NCI-H82 treated with DMSO at 0.1 percent for 48 hours (cell line): Measurements from ENCODE around the gene NEXN.
"Not testable (repeated sequence)": the region's sequence is repeated elsewhere in the genome, so short reads cannot be mapped to it uniquely, and the experiment has no call there.

Source experiments
- DNase-seq: peaks from one replicate; lab custom pipeline; 2025; ENCODE audit not compliant: unreplicated experiment; lab: John Stamatoyannopoulos, UW

Gene NEXN

DNA sequence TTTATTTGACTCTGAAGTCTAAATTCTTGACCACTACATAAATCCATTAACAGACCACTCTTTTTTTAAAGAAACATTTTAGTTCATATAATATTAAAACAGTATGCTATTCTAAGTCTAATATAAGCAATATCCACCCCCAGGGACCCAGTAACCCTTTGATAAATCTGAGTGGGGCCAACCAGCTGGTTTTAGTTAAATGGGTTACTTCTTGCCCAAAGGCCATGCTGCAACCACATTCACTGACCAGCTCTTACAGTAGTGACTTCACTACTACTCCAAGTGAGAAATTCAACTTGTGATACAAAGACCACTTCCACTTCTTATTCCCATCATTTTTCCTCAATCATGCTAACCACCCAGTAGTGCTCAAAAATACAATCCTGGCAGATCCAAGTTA is 70.0 kb downstream of the NEXN start:
- no peak for DNase-seq

DNA sequence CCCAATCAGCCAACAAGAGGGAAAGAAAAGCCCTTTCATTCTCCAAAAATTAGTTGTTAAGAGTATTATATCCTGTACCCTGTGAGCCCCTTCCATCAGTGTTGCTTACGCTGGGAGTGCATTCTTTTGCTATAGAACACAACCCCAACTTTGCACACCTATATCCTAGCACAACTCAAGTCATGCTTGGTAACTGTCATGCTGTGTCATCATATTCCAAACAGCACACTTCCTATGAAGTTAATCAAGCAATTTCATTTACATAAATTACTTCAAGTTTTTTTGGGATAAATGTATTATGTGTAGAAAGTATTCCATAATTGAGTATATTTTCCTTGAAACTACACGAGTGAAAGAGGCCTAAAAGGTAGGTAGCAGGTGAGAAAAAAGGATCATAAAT is 70.4 kb downstream of the NEXN start:
- no peak for DNase-seq

DNA sequence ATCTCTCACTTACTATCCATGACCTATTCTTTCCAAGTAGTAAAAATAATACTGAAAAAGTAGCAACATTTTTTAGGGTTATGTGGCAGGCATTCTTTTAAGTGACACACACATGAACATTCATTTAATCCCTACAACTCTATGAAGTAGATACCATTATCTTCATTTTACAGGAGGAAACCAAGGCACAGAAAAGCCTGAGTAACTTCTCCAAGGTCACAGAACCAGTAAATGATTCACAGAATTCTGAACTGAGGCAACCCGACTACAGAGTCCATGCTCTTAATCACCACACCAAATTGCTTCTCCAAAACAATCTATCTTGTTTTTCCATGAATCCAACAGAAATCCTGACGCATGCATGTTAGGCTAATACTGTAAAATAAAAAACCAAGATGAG is 73.0 kb downstream of the NEXN start:
- DNase-seq = no peak

DNA sequence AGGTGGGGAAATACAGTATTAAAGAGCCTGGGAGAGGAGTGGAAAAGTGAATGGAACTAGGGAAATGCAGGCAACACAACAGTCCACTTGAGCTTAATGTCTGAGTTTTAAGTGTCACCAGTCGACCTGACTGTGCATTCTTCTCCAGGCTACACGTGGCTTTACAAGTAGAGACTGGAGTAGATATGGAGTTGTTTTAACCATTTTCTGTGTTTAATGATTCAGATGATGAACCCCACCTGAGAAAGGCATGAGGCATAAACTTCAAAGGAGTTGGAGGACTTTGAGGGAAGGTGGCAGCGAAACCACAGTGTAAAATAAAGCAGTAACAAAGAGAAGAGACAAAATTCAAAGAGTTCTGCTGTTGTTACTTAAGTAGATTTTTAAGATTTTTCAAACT is 77.9 kb downstream of the NEXN start:
- no peak for DNase-seq

DNA sequence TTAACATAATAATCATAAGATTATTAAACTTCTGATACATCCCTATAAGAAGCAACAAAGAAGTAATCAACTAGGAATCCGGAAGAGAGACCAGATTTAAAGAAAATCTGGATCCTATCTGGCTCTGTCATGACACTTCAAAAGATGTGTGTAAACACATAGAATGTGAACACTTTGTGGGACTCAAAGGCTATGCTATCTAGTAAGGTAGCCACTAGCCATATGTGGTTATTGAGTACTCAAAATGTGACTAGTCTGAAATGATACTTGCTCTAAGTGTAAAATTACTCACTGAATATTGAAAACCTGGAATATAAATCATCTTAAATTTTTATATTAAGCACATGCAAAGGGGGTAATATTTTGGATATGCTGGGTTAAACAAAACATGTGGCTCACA is 81.8 kb downstream of the NEXN start:
- no peak for DNase-seq

DNA sequence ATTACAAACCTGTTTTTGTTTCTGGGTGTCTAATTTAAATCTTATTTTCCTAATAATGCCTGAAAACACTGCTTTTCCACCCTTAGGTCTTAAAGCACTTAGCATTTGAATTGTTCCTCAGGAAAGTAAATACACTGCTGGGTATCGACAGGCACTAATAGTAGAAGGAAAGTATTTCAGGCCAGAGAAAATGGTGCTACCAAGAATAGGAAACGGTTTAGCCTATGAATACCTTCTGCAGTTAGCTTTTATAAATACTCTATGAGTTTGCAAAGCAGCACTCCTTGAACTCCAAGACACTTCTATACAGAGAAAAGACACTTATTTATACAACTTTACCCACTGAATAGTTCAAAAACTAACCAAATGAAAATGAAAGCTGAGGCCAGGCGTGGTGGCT is 83.7 kb downstream of the NEXN start:
- no peak for DNase-seq

DNA sequence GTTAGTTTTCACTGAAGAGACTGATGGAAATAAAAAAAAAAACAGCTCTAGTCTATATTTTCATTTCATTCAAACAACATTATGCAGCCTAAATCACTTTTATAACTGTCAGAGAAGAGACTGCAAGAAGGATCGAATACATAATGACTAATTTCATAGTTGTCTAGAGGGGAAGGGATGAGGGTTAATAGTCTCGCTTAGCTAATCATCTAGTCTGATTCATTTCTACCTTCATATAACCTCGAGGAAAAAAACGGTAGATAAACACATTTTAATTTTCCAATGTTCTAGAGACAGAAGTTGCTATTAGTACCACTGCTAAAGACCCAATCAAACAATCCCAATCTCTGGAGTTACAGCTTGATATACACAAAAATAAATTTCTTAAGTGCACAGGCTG is 87.0 kb downstream of the NEXN start:
- DNase-seq = no peak

DNA sequence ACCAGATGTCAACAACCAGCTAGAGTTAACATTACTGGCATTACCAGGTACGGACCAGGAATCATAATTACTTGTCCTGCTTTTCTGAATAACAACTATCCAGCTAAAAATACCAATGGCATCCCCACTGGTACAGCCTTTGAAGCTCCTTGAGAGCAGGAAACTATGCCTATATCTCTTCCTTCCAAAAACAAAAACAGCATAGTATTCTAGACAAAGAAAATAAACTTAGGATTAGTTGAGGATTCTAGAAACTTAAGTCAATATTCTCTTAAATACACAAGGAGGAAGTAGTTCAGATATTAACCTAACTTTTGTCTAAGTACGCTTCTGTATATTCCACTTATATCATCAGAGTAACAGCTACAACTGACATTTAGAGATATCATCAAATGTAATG is 87.5 kb downstream of the NEXN start:
- no peak for DNase-seq

DNA sequence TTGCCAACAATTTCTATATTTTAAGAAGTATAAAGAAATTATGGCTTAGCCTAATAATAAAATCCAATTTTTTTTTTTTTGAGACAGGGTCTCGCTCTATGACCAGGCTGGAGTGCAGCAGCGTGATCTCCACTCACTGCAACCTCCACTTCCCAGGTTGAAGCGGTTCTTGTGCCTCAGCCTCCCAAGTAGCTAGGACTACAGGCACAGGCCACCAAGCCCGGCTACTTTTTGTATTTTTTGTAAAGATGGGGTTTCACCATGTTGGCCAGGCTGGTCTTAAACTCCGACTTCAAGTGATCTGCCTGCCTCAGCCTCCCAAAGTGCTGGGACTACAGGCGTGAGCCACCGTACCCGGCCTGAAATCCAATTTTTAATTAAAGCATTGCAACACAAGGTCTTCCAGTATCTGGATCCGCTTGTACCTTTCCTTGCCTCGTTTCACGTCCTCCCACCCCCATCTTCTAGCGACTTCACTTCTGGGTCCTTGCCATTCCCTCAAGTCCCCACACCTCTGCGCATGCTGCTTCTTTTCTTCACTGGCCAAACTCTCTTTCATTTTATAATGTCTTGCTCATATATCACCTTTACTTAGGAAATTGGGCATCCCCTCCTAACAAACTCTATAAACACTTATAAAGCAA is 88.1 kb downstream of the NEXN start:
- DNase-seq = peak; percentile 33

DNA sequence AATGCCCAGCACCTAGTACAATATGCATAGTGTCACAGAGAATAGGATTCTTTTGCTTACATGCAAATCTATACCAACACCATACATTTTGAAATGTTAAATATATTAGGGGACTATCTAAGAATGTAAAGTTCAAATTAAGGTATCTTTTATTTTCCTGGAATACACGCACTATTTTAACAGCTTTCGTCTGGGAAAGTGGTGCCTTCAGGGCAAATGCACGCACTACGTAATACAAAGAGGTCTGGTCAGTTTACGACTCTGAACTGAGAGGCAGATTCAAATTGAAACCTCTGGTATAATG is 89.5 kb downstream of the NEXN start:
- no peak for DNase-seq

DNA sequence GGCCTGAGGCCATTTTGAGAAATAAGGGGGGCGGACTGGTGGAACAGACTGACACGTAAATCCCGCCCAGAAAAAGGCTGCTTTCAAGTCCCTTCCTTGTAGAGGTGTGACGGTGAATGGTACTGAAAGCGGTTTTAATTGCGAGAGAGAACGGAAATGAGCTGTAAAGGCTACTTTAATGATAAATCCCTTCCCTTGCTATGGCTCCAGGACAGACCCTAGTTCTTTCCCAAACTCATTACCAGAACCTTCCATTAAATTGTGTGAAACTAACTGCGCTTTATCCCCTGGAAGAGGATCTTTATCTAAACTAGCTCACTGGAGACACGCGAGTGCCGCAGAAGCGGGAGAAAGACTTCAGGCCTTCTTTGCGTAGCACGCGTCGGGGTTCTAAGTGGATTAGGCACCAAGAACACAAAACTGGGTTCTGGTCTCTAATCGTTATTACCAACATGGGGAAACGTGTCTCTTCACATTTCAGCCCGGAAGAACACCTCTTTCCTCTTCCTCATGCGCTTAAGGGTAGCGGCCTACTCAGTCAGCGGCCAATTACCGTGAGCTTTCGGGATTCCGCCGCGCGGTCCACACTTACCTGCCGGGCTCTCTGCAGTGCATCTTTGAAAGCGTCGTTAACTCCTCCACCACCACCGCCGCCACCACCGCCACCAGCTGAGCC is 90.0 kb downstream of the NEXN start:
- DNase-seq = peak; percentile 57

DNA sequence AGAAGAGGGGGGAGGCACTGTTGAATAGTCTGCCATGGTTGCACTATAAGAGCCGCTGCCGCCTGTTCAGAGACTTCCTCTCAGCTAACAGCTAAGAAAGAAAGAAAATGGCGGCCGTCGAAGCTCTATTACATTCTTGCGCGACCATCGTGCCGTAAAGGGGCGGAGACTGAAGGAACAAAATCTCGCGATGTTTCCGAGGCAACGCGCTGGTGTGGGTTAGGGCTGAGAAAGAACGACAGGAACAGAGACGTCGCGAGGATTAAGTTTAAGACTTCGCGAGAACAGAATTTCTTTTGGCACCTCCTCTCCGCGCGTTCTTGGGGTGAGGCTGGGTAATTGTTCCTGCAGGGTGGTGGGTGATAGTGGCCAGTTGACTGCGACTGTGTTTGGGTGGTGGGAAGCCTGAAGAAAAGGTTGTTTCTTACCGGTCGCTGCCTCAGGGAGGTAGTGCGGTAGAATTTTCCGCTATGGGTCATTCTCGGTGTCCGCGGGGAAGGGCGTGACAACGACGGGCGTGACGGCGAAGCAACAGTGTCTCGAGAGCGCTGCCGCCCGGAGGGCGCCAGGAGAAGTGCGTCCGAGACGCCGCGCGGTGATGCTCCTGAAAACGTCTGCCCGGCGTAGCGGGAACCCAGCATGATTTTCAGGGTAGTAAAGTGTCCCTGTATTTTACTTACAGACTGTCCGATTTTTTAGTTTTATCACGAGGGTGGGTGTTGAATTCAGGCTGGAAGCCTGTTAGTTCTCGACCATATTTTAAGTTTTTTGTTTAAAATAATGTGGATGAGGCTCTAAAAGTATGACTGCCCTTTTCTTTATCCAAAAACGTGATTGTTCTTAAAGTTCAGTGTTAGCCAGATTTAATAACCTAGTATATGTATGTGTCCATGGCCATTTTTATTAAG is 90.8 kb downstream of the NEXN start, which contains the start of gene FUBP1:
Gene FUBP1, minus strand, starts transcription at position 104 of the 908 bp plus-strand sequence. Its CDS starts 68 bp downstream, at position 36.
- DNase-seq = peak; percentile 100

DNA sequence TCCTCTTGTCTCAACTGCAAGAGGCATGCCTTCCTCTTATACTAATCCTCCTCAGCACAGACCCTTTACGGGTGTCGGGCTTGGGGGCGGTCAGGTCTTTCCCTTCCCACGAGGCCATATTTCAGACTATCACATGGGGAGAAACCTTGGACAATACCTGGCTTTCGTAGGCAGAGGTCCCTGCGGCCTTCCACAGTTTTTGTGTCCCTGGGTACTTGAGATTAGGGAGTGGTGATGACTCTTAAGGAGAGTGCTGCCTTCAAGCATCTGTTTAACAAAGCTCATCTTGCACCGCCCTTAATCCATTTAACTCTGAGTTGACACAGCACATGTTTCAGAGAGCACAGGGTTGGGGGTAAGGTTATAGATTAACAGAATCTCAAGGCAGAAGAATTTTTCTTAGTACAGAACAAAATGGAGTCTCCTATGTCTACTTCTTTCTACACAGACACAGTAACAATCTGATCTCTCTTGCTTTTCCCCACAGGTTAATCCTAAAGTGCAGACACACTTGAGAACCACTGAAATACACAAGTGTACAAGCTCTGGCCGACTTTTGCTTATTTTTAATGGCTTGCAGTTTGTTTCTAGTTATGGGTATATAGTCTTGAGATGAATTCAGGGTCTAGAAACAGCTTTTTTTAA is 95.0 kb downstream of the NEXN start:
- DNase-seq = not testable (repeated sequence)

DNA sequence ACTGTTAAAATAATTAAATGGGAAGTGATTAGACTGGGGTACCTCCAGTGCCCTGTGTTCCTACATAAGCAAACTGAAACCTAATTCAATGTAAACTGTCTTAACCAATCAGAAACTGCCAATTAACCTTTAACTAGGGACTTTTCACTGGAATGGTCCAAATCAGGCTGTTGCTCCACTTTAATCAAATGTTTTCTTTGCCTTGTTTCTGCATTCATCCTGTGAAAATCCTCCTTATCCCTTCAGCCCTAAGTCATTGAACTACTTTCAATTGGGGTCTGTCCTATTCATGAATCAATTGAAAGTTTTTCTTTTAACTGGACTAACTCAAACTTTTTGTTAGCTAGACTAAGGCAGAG is 95.6 kb downstream of the NEXN start:
- DNase-seq = no peak

DNA sequence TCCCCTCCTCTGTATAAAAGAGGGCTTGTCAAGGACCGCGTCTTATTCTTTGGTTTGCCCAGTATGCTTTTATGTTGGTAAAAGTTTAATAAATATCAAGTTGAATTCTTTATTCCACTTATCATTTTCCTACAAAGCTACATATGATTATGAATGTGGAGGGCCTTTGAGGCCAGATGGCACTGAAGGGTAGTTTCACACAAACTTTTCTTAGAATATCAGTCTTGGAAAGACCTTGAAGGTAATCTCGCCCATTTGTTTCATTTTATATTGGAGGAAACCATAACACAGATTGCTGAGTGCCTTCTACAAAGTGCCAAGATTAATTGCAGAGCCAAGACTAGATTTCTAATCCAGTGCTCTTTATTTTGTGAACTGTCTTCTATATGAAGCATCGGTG is 96.2 kb downstream of the NEXN start:
- no peak for DNase-seq

DNA sequence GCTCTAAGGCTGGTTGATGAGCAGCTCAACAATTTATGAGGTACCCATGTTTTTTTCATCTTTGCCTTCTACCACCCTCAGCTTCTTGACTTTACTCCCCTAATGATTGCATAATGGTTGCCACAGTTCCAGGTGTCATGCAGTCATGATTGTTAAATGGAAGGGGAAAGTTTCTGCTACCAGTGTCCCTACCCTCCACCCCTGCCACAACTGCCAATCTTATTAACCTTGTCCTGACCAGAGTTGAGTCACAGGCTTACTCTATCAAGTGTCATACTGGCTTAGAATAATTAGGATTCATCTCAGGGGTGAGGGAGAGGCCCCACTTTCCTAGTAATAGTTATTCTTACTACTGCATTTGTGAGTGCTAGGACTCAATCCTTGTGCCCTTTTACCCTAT is 98.4 kb downstream of the NEXN start:
- no peak for DNase-seq

DNA sequence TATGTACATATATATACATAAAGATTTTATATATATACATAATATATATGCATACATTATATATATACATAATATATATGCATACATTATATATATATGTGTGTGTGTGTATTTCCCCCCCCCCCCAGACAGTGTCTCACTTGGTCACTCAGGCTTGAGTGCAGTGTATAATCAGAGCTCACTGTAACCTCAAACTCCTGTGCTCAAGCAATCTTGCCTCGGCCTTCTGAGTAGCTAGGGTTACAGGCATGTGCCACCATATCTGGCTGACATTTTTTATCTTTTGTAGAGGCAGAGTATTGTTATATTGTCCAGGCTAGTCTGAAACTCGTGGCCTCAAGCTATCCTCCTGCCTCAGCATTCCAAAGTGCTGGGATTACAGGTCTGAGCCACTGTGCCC is 99.5 kb downstream of the NEXN start:
- DNase-seq = no peak

DNA sequence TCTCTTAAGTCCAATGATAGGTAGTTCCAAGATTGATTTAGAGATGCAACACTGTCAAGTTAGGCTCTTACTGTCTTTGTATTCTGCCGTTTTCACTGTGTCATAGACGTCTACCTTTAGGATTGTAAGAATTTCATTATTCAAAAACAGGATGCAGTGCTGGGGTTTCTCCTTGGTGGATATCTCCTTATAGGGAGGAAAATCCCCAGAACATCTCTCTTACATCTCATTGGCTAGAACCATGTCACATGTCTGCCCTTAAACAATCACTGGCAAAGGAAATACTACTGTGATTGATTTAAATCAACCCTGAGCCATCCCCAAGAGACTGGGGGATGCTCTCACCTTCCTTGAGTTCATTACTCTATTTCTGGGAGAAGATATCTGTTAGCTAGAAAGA is 101.3 kb downstream of the NEXN start:
- DNase-seq = no peak

DNA sequence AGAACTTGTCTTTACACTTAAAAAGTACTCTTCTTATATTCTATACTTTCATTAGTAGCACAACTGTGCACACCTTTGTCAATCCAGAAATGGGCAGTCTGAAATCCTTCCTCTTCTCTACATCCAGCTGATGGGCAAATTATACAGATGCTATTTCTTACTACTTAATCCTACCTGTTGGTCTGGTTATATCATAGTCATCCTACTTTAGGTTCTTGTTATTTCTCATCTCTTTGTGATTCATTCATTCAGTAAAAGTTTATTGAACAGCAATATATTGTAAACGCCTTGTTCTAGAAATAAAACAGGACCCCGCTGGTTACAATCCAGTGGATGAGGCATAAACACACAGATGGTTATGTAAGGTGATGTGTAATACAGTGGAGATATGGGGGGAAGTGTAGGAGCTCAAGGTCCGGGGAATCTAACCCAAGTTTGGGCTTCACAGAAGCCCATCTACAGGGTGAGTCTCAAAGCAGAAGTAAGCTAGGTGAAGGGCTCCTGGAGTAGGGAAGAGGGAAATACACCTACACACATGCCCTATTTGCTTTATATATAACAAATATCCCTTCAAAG is 102.3 kb downstream of the NEXN start:
- DNase-seq = no peak

DNA sequence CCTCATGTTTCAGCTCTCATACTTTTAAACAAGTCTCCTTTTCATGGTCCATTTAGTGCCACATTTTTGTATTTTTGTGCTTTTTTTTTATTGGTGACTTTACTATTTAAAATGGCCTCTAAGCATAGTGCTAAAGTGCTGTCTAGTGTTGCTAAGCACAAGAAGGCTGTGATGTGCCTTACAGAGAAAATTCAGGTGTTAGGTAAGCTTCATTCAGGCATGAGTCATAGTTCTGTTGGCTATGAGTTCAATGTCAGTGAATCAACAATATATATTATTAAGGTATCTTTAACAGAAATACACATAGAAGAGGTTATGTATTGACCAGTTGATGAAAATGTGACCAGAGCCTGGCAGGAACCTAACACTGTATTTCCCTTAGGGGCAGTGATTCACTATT is 103.2 kb downstream of the NEXN start:
- no peak for DNase-seq
